H1 (cell line): Measurements from ENCODE around the gene OSTC. TPM values are rescaled to one million over a fixed set of nuclear protein-coding genes. Genes with fewer than 3 reads are reported as not detected.

Experiments used
- CTCF ChIA-PET: fragments of 300-600 bp; sonication (Branson Sonifier 250); formaldehyde crosslinking; loops from one replicate; lab custom pipeline; 2021; ENCODE audit not compliant: partially characterized antibody; lab: Charles Lee
- POLR2A ChIA-PET: fragments of 300-600 bp; sonication (Branson Sonifier 250); formaldehyde crosslinking; loops from one replicate; lab custom pipeline; 2021; ENCODE audit warnings: inconsistent platforms; ENCODE audit not compliant: partially characterized antibody; lab: Charles Lee
- DNase-seq, 2 experiments: peaks; one replicate each; pipeline versions ENCODE4 v3.0.0 to v3.0.0-alpha.2; 2010 to 2022; ENCODE audit warnings: low spot score in 2 of 2, low read depth in 1 of 2, mixed read lengths in 1 of 2
- FAIRE-seq: peaks from 2 replicates; lab custom pipeline; 2011; peaks lifted over from hg19 to GRCh38; lab: Jason Lieb, UNC
- H2AFZ ChIP-seq: 2 replicates; pipeline ENCODE4 v1.8.1; 2012; ENCODE audit warnings: low read length, inconsistent platforms
- H2AK5ac ChIP-seq: 2 replicates; pipeline ENCODE4 v1.6.1; 2013; ENCODE audit warnings: low read depth, low read length
- H2BK120ac ChIP-seq: replicated peaks from 2 replicates; pipeline ENCODE3; 2013; ENCODE audit warnings: low read depth, low read length, inconsistent platforms
- H2BK12ac ChIP-seq: 2 replicates; pipeline ENCODE4 v1.6.1; 2013; ENCODE audit warnings: low read depth, low read length
- H2BK15ac ChIP-seq: 2 replicates; pipeline ENCODE4 v1.6.1; 2013; ENCODE audit warnings: low read length
- H2BK20ac ChIP-seq: 2 replicates; pipeline ENCODE4 v1.6.1; 2013; ENCODE audit warnings: low read length
- H2BK5ac ChIP-seq: 2 replicates; pipeline ENCODE4 v1.6.1; 2013; ENCODE audit warnings: low read depth, low read length
- H3K14ac ChIP-seq: 2 replicates; pipeline ENCODE4 v1.6.1; 2013; ENCODE audit warnings: inconsistent platforms; ENCODE audit not compliant: insufficient read length
- H3K18ac ChIP-seq: 2 replicates; pipeline ENCODE4 v1.6.1; 2013; ENCODE audit warnings: low read length; ENCODE audit errors: extremely low read depth
- H3K23ac ChIP-seq: 2 replicates; pipeline ENCODE4 v1.6.1; 2013; ENCODE audit warnings: inconsistent platforms; ENCODE audit not compliant: insufficient read length
- H3K23me2 ChIP-seq: 2 replicates; pipeline ENCODE4 v1.6.1; 2013; ENCODE audit warnings: low read depth, low read length
- H3K27ac ChIP-seq: 2 replicates; pipeline ENCODE4 v1.6.1; 2011; ENCODE audit warnings: low read depth, low read length, inconsistent platforms
- H3K27me3 ChIP-seq, 4 experiments: replicated peaks in 1 of 4; 1 replicate in 1 of 4; 2 replicates in 3 of 4; pipeline versions ENCODE4 v1.6.1 to v1.8.1; 2011 to 2013; ENCODE audit warnings: low read length in 3 of 4, mild to moderate bottlenecking in 3 of 4, inconsistent platforms in 2 of 4, mixed read lengths in 2 of 4, moderate library complexity in 1 of 4; ENCODE audit not compliant: control insufficient read depth in 3 of 4, insufficient read depth in 3 of 4; ENCODE audit errors: extremely low read depth in 1 of 4
- H3K36me3 ChIP-seq, 4 experiments: 2 replicates each; pipeline versions ENCODE4 v1.6.1 to v1.8.1; 2011 to 2013; ENCODE audit warnings: mild to moderate bottlenecking in 4 of 4, low read length in 3 of 4, moderate library complexity in 2 of 4, control low read depth in 1 of 4, inconsistent platforms in 1 of 4; ENCODE audit not compliant: insufficient read depth in 4 of 4, control insufficient read depth in 2 of 4
- H3K4ac ChIP-seq: replicated peaks from 2 replicates; pipeline ENCODE3; 2013; ENCODE audit warnings: low read length, low read depth, mixed read lengths, inconsistent platforms; ENCODE audit not compliant: insufficient read length
- H3K4me1 ChIP-seq, 4 experiments: replicated peaks in 1 of 4; 1 replicate in 1 of 4; 2 replicates in 3 of 4; pipeline versions ENCODE4 v1.6.1 to v1.8.1; 2011 to 2013; ENCODE audit warnings: low read length in 3 of 4, inconsistent platforms in 2 of 4, mixed read lengths in 1 of 4; ENCODE audit not compliant: insufficient read depth in 4 of 4, control insufficient read depth in 3 of 4
- H3K4me2 ChIP-seq, 2 experiments: 2 replicates each; pipeline versions ENCODE4 v1.6.1 to v1.8.1; 2011 to 2013; ENCODE audit warnings: low read depth in 2 of 2, low read length in 2 of 2, control low read depth in 1 of 2, inconsistent platforms in 1 of 2, mild to moderate bottlenecking in 1 of 2; ENCODE audit not compliant: insufficient read depth in 1 of 2
- H3K4me3 ChIP-seq, 4 experiments: fragments of 200-600, 300-600 bp in 1 of 4; sonication (generic), shearing (Covaris generic), sonication (Bioruptor Twin) in 1 of 4; 2 replicates each; pipeline versions ENCODE4 v1.5.1 to v1.8.1; 2011 to 2016; ENCODE audit warnings: low read length in 4 of 4, low read depth in 3 of 4, control low read depth in 2 of 4, inconsistent platforms in 2 of 4, mild to moderate bottlenecking in 2 of 4, mixed read lengths in 1 of 4, moderate library complexity in 1 of 4; ENCODE audit not compliant: insufficient read depth in 2 of 4; ENCODE audit errors: extremely low read depth in 1 of 4
- H3K56ac ChIP-seq: replicated peaks from 2 replicates; pipeline ENCODE3; 2013; ENCODE audit warnings: low read depth, mild to moderate bottlenecking, mixed read lengths, low read length, inconsistent platforms; ENCODE audit not compliant: insufficient read length
- H3K79me1 ChIP-seq: 2 replicates; pipeline ENCODE4 v1.6.1; 2013; ENCODE audit warnings: low read depth, low read length, control low read depth
- H3K79me2 ChIP-seq, 2 experiments: 2 replicates each; pipeline versions ENCODE4 v1.6.1 to v1.8.1; 2012 to 2013; ENCODE audit warnings: low read length in 2 of 2, mild to moderate bottlenecking in 2 of 2, inconsistent platforms in 1 of 2; ENCODE audit not compliant: insufficient read depth in 2 of 2, control insufficient read depth in 1 of 2
- H3K9ac ChIP-seq, 4 experiments: replicated peaks in 1 of 4; 1 replicate in 1 of 4; 2 replicates in 3 of 4; pipeline versions ENCODE4 v1.6.1 to v1.8.1; 2011 to 2013; ENCODE audit warnings: low read depth in 3 of 4, low read length in 3 of 4, control low read depth in 2 of 4, mild to moderate bottlenecking in 2 of 4, moderate library complexity in 2 of 4, inconsistent platforms in 1 of 4; ENCODE audit errors: extremely low read depth in 1 of 4
- H3K9me3 ChIP-seq, 2 experiments: 2 replicates each; pipeline versions ENCODE4 v1.6.1 to v1.8.1; 2012 to 2013; ENCODE audit warnings: mild to moderate bottlenecking in 2 of 2, moderate library complexity in 2 of 2, control low read depth in 1 of 2, inconsistent platforms in 1 of 2, low read depth in 1 of 2, low read length in 1 of 2, mixed read lengths in 1 of 2; ENCODE audit not compliant: insufficient read depth in 2 of 2
- H4K20me1 ChIP-seq, 2 experiments: replicated peaks in 1 of 2; 2 replicates each; pipeline versions ENCODE3 to v1.8.1; 2011 to 2013; ENCODE audit warnings: inconsistent platforms in 2 of 2, low read length in 2 of 2, mild to moderate bottlenecking in 1 of 2; ENCODE audit not compliant: insufficient read depth in 2 of 2, control insufficient read depth in 1 of 2
- H4K5ac ChIP-seq: 2 replicates; pipeline ENCODE4 v1.6.1; 2013; ENCODE audit warnings: low read length, low read depth, mixed read lengths, inconsistent platforms; ENCODE audit not compliant: insufficient read length
- H4K8ac ChIP-seq: 2 replicates; pipeline ENCODE4 v1.8.0; 2013; ENCODE audit warnings: mild to moderate bottlenecking, moderate library complexity, low read length, inconsistent platforms; ENCODE audit not compliant: insufficient read depth; ENCODE audit errors: extremely low read depth
- H4K91ac ChIP-seq: replicated peaks from 2 replicates; pipeline ENCODE3; 2013; ENCODE audit warnings: low read length, mixed read lengths, inconsistent platforms; ENCODE audit not compliant: insufficient read length
- WGBS, 2 experiments: shearing (Covaris generic) in 1 of 2; methylation state at CpG; one replicate each; pipeline versions ENCODE4 v1.1.6 to v1.1.7; 2013 to 2015; ENCODE audit warnings: low lambda C conversion rate in 2 of 2, mixed read lengths in 2 of 2, inconsistent platforms in 1 of 2, low coverage in 1 of 2, missing lambda C conversion rate in 1 of 2; ENCODE audit not compliant: insufficient replicate concordance in 2 of 2, insufficient coverage in 1 of 2, insufficient read length in 1 of 2; ENCODE audit errors: extremely low coverage in 1 of 2, missing lambda C conversion rate in 1 of 2; 5-methylcytosine and 5-hydroxymethylcytosine counted together
- polyA plus RNA-seq, 7 experiments: library from polyadenylated mRNA; depleted of rRNA in 3 of 7; stranded (reverse) in 5 of 7; unstranded in 2 of 7; fragments of >200 nt in 5 of 7; fragments of 200-250 nt in 2 of 7; gene quantifications; 1 replicate in 5 of 7; 2 replicates in 1 of 7; 4 replicates in 1 of 7; pipeline versions ENCODE4 v1.2.1 to v1.2.3, GENCODE V29; 2011 to 2013; ENCODE audit warnings: missing spikeins in 2 of 7, mixed read lengths in 2 of 7
- total RNA-seq: library from RNA; stranded (reverse); fragmentation: NEBNext Ultra II Directional; extraction: Animal tissue kit (Norgen Biotek cat#: 25700); gene quantifications from 2 replicates; pipeline ENCODE4 v1.2.1, GENCODE V29; 2021

The OSTC gene
- total and polyA plus RNA-seq, 2 of the 8 experiments (the other 6 are each of a cell fraction or from before 2014, with no cell fraction given) = 165 to 176 TPM

DNA sequence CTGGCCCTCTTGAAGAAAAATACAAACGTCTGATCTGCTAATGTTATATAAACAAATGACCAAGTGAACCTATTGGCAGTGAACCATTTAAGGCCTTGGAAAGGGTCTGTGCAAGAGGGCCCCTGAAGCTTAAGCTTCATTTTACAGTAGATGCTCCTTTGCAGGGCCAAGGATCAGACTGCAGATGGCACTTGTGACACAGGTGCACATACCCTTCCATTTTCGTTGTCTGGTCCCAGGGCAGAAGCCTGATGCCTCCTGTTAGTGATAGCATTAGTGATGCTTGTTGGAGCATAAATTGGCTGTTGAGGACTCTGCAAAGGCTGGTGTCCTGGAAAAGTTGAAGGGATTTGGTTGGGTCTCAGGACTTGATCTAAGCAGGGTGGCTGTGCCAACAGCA, 65.9 kb downstream of the OSTC start:
- Histone ChIP-seq H2BK20ac (peak overlapping the region; percentile 72; the same call in 1 of the 2 replicates), H3K18ac (no peak overlapping the region), H2BK15ac (no peak overlapping the region), H3K9me3 (no peaks in the 10 kb centered on the region), H4K5ac (no peak overlapping the region), H2AFZ (no peak overlapping the region), H3K79me1 (no peaks in the 10 kb centered on the region), H3K36me3 (no peaks in the 10 kb centered on the region), H3K4me1 (peaks cover 0 to 9% (median 2%) of the 10 kb centered on the region in 4 experiments; a peak in 2 of 7 replicates), H3K4me2 (no peak overlapping the region), H3K56ac (no peak overlapping the region), H3K23me2 (no peaks in the 10 kb centered on the region), H2AK5ac (0 out of 2 replicates have a peak overlapping the region, but pooled peaks have one; percentile 10), H3K4ac (no peak overlapping the region), H3K14ac (no peak overlapping the region), H4K91ac (no peak overlapping the region), H3K9ac (no peak overlapping the region), H3K27ac (no peak overlapping the region), H4K20me1 (no peaks in the 10 kb centered on the region), H2BK12ac (no peak overlapping the region), H3K27me3 (no peaks in the 10 kb centered on the region), H2BK120ac (no peak overlapping the region), H3K23ac (no peak overlapping the region), H2BK5ac (no peak overlapping the region), H3K4me3 (no peak overlapping the region), H4K8ac (no peak overlapping the region), H3K79me2 (no peaks in the 10 kb centered on the region)
- DNase-seq = no peak
- CTCF ChIA-PET = interaction anchor here (1.0 to 1.6 kb wide), 2 partner anchors 9 to 64 kb away, joined by 3 to 4 read pairs; no protein-coding TSS in a partner anchor
- 45% methylated on average over 2 of the region's 2 CpGs; no CpG with 5 or more reads in 1 of the 2 experiments for WGBS, 2 experiments
- POLR2A ChIA-PET = interaction anchor here (1.2 kb wide), 1 partner anchor 26 kb away, joined by 3 read pairs; no protein-coding TSS in a partner anchor
- FAIRE-seq = no peak
